ENCODE results near the gene SUSD3.
"Not testable (repeated sequence)": the region's sequence is repeated elsewhere in the genome, so short reads cannot be mapped to it uniquely, and the experiment has no call there.

SUSD3 gene

GRCh38 chr9:93097511-93098201, 39.2 kb downstream of the SUSD3 start:
- no peak for FAIRE-seq

GRCh38 chr9:93098236-93098946, 39.9 kb downstream of the SUSD3 start:
- DNase-seq (ENCODE audit: insufficient read length, low spot score): no peak
- FAIRE-seq: peak; percentile 78
- no peak for TF ChIP-seq TAF1 (IDR thresholded peaks at IDR 0.05; ENCODE audit: low read depth, low read length)
- TF ChIP-seq POLR2AphosphoS5 (IDR thresholded peaks at IDR 0.05; ENCODE audit: low read depth, low read length): no peak
- no peak for TF ChIP-seq PAX5 (IDR thresholded peaks at IDR 0.05; ENCODE audit: insufficient read depth, low read length, severe bottlenecking)
- no peak for TF ChIP-seq POLR2A (IDR thresholded peaks at IDR 0.05; ENCODE audit: low read depth, low read length)
- TF ChIP-seq SPI1 (IDR thresholded peaks at IDR 0.05; ENCODE audit: low read depth, low read length): no peak
- TF ChIP-seq POU2F2 (IDR thresholded peaks at IDR 0.05; ENCODE audit: low read depth, low read length): no peak

More at GRCh38 chr9:93097511-93098201, 39.2 kb downstream of the SUSD3 start:
- DNase-seq (ENCODE audit: insufficient read length, low spot score): no peak
- no peak for TF ChIP-seq TAF1 (IDR thresholded peaks at IDR 0.05; ENCODE audit: low read depth, low read length)
- TF ChIP-seq POLR2A (IDR thresholded peaks at IDR 0.05; ENCODE audit: low read depth, low read length): no peak

- no peak for FAIRE-seq
- DNase-seq (ENCODE audit: insufficient read length, low spot score): no peak
- TF ChIP-seq POU2F2 (IDR thresholded peaks at IDR 0.05; ENCODE audit: low read depth, low read length): no peak
- TF ChIP-seq SPI1 (IDR thresholded peaks at IDR 0.05; ENCODE audit: low read depth, low read length): no peak
- no peak for TF ChIP-seq POLR2A (IDR thresholded peaks at IDR 0.05; ENCODE audit: low read depth, low read length)
- no peak for TF ChIP-seq TAF1 (IDR thresholded peaks at IDR 0.05; ENCODE audit: low read depth, low read length)
- no peak for TF ChIP-seq PAX5 (IDR thresholded peaks at IDR 0.05; ENCODE audit: insufficient read depth, low read length, severe bottlenecking)
- no peak for TF ChIP-seq POLR2AphosphoS5 (IDR thresholded peaks at IDR 0.05; ENCODE audit: low read depth, low read length)
These were observed 41.2 kb downstream of the SUSD3 start for GRCh38 chr9:93099551-93100275.

GRCh38 chr9:93100276-93100636, 41.8 kb downstream of the SUSD3 start:
- FAIRE-seq: no peak
- TF ChIP-seq SPI1 (IDR thresholded peaks at IDR 0.05; ENCODE audit: low read depth, low read length) (no peak), POLR2A (IDR thresholded peaks at IDR 0.05; ENCODE audit: low read depth, low read length) (no peak), PAX5 (IDR thresholded peaks at IDR 0.05; ENCODE audit: insufficient read depth, low read length, severe bottlenecking) (no peak), TAF1 (IDR thresholded peaks at IDR 0.05; ENCODE audit: low read depth, low read length) (no peak), POLR2AphosphoS5 (IDR thresholded peaks at IDR 0.05; ENCODE audit: low read depth, low read length) (no peak), POU2F2 (IDR thresholded peaks at IDR 0.05; ENCODE audit: low read depth, low read length) (no peak)
- no peak for DNase-seq (ENCODE audit: insufficient read length, low spot score)

- not testable (repeated sequence) for FAIRE-seq; DNase-seq (ENCODE audit: insufficient read length, low spot score)
These were observed 42.6 kb downstream of the SUSD3 start for GRCh38 chr9:93101086-93101485.

- FAIRE-seq: no peak
- no peak for DNase-seq (ENCODE audit: insufficient read length, low spot score)
These were observed 47.1 kb downstream of the SUSD3 start for GRCh38 chr9:93105620-93106019.

GRCh38 chr9:93107151-93107824, 48.8 kb downstream of the SUSD3 start:
- no peak for DNase-seq (ENCODE audit: insufficient read length, low spot score)
- no peak for FAIRE-seq
- TF ChIP-seq PAX5 (IDR thresholded peaks at IDR 0.05; ENCODE audit: insufficient read depth, low read length, severe bottlenecking) (no peak), TAF1 (IDR thresholded peaks at IDR 0.05; ENCODE audit: low read depth, low read length) (no peak), POU2F2 (IDR thresholded peaks at IDR 0.05; ENCODE audit: low read depth, low read length) (no peak), POLR2AphosphoS5 (IDR thresholded peaks at IDR 0.05; ENCODE audit: low read depth, low read length) (no peak), SPI1 (IDR thresholded peaks at IDR 0.05; ENCODE audit: low read depth, low read length) (no peak), POLR2A (IDR thresholded peaks at IDR 0.05; ENCODE audit: low read depth, low read length) (no peak)

More at GRCh38 chr9:93105620-93106019, 47.1 kb downstream of the SUSD3 start:
- TF ChIP-seq POLR2AphosphoS5 (IDR thresholded peaks at IDR 0.05; ENCODE audit: low read depth, low read length) (no peak), POU2F2 (IDR thresholded peaks at IDR 0.05; ENCODE audit: low read depth, low read length) (no peak), PAX5 (IDR thresholded peaks at IDR 0.05; ENCODE audit: insufficient read depth, low read length, severe bottlenecking) (no peak), POLR2A (IDR thresholded peaks at IDR 0.05; ENCODE audit: low read depth, low read length) (no peak), TAF1 (IDR thresholded peaks at IDR 0.05; ENCODE audit: low read depth, low read length) (no peak), SPI1 (IDR thresholded peaks at IDR 0.05; ENCODE audit: low read depth, low read length) (no peak)

- no peak for DNase-seq (ENCODE audit: insufficient read length, low spot score)
- TF ChIP-seq SPI1 (IDR thresholded peaks at IDR 0.05; ENCODE audit: low read depth, low read length) (no peak), POLR2AphosphoS5 (IDR thresholded peaks at IDR 0.05; ENCODE audit: low read depth, low read length) (no peak), POU2F2 (IDR thresholded peaks at IDR 0.05; ENCODE audit: low read depth, low read length) (no peak), TAF1 (IDR thresholded peaks at IDR 0.05; ENCODE audit: low read depth, low read length) (no peak)
- FAIRE-seq: no peak
These were observed 49.3 kb downstream of the SUSD3 start for GRCh38 chr9:93107825-93108161.

- TF ChIP-seq SPI1 (IDR thresholded peaks at IDR 0.05; ENCODE audit: low read depth, low read length) (no peak), TAF1 (IDR thresholded peaks at IDR 0.05; ENCODE audit: low read depth, low read length) (no peak), POLR2A (IDR thresholded peaks at IDR 0.05; ENCODE audit: low read depth, low read length) (no peak), POU2F2 (IDR thresholded peaks at IDR 0.05; ENCODE audit: low read depth, low read length) (no peak), PAX5 (IDR thresholded peaks at IDR 0.05; ENCODE audit: insufficient read depth, low read length, severe bottlenecking) (no peak), POLR2AphosphoS5 (IDR thresholded peaks at IDR 0.05; ENCODE audit: low read depth, low read length) (no peak)
- no peak for FAIRE-seq
These were observed 50.0 kb downstream of the SUSD3 start for GRCh38 chr9:93108291-93109041.

More at GRCh38 chr9:93108291-93109041, 50.0 kb downstream of the SUSD3 start:
- DNase-seq (ENCODE audit: insufficient read length, low spot score): no peak

Data from GM12891 (cell line).